ENCODE results near the gene IDUA.
"Not testable (repeated sequence)": the region's sequence is repeated elsewhere in the genome, so short reads cannot be mapped to it uniquely, and the experiment has no call there.

Gene IDUA

GRCh38 chr4:1043162-1043561 lies 56.3 kb downstream of the IDUA start:
- in situ Hi-C loops (cut with MboI; ENCODE audit: low sequenced_read_pairs), result no loop called here

- in situ Hi-C loops (cut with MboI; ENCODE audit: low sequenced_read_pairs), result no loop called here
Measured at GRCh38 chr4:1043651-1044468, 57.0 kb downstream of the IDUA start.

GRCh38 chr4:1044469-1045192 lies 57.8 kb downstream of the IDUA start:
- in situ Hi-C loops (cut with MboI; ENCODE audit: low sequenced_read_pairs), result no loop called here

GRCh38 chr4:1045193-1045594 lies 58.4 kb downstream of the IDUA start:
- in situ Hi-C loops (cut with MboI; ENCODE audit: low sequenced_read_pairs), result no loop called here

GRCh38 chr4:1045595-1046201 lies 58.9 kb downstream of the IDUA start:
- in situ Hi-C loops (cut with MboI; ENCODE audit: low sequenced_read_pairs), result no loop called here

GRCh38 chr4:1046581-1047011 lies 59.8 kb downstream of the IDUA start:
- in situ Hi-C loops (cut with MboI; ENCODE audit: low sequenced_read_pairs), result not testable (repeated sequence)

GRCh38 chr4:1047106-1047975 lies 60.5 kb downstream of the IDUA start:
- in situ Hi-C loops (cut with MboI; ENCODE audit: low sequenced_read_pairs), result no loop called here

GRCh38 chr4:1047976-1048772 lies 61.3 kb downstream of the IDUA start:
- in situ Hi-C loops (cut with MboI; ENCODE audit: low sequenced_read_pairs), result no loop called here

GRCh38 chr4:1048773-1049590 lies 62.1 kb downstream of the IDUA start:
- in situ Hi-C loops (cut with MboI; ENCODE audit: low sequenced_read_pairs), result no loop called here

GRCh38 chr4:1049591-1049905 lies 62.7 kb downstream of the IDUA start:
- in situ Hi-C loops (cut with MboI; ENCODE audit: low sequenced_read_pairs), result no loop called here

GRCh38 chr4:1050486-1051213 lies 63.8 kb downstream of the IDUA start:
- in situ Hi-C loops (cut with MboI; ENCODE audit: low sequenced_read_pairs), result no loop called here

- in situ Hi-C loops (cut with MboI; ENCODE audit: low sequenced_read_pairs), result no loop called here
Measured at GRCh38 chr4:1051472-1051871, 64.6 kb downstream of the IDUA start.

- in situ Hi-C loops (cut with MboI; ENCODE audit: low sequenced_read_pairs), result no loop called here
Measured at GRCh38 chr4:1052231-1052671, 65.4 kb downstream of the IDUA start.

GRCh38 chr4:1053080-1053661 lies 66.3 kb downstream of the IDUA start:
- in situ Hi-C loops (cut with MboI; ENCODE audit: low sequenced_read_pairs), result no loop called here

GRCh38 chr4:1053891-1054290 lies 67.0 kb downstream of the IDUA start:
- in situ Hi-C loops (cut with MboI; ENCODE audit: low sequenced_read_pairs), result not testable (repeated sequence)
